HG03378 (cell line): ENCODE measurements around the gene IL1F10.

Experiments
- ATAC-seq: cut with Tn5 transposase; IDR thresholded peaks from one replicate; pipeline ENCODE4 v1.9.1; 2021; ENCODE audit warnings: mild to moderate bottlenecking, moderate library complexity; ENCODE audit not compliant: unreplicated experiment

The IL1F10 gene

GRCh38 chr2:113058998-113059960, 8.5 kb upstream of the IL1F10 start, which contains the start of gene IL36RN:
IL36RN (plus strand) TSS chr2:113059198; CDS start chr2:113059439, 241 bp downstream.
- ATAC-seq: no peak

- ATAC-seq: no peak
Observed at GRCh38 chr2:113060396-113060795, 7.4 kb upstream of the IL1F10 start.

GRCh38 chr2:113060796-113061195, 7.0 kb upstream of the IL1F10 start:
- no peak for ATAC-seq

GRCh38 chr2:113061241-113061640, 6.5 kb upstream of the IL1F10 start:
- no peak for ATAC-seq

- no peak for ATAC-seq
Observed at GRCh38 chr2:113061896-113062770, 5.6 kb upstream of the IL1F10 start.

- ATAC-seq: no peak
Observed at GRCh38 chr2:113064281-113064680, 3.5 kb upstream of the IL1F10 start.

- ATAC-seq: no peak
Observed at GRCh38 chr2:113064898-113065297, 2.9 kb upstream of the IL1F10 start.

- no peak for ATAC-seq
Observed at GRCh38 chr2:113068249-113068648, 479 bp downstream of the IL1F10 start.

DNA sequence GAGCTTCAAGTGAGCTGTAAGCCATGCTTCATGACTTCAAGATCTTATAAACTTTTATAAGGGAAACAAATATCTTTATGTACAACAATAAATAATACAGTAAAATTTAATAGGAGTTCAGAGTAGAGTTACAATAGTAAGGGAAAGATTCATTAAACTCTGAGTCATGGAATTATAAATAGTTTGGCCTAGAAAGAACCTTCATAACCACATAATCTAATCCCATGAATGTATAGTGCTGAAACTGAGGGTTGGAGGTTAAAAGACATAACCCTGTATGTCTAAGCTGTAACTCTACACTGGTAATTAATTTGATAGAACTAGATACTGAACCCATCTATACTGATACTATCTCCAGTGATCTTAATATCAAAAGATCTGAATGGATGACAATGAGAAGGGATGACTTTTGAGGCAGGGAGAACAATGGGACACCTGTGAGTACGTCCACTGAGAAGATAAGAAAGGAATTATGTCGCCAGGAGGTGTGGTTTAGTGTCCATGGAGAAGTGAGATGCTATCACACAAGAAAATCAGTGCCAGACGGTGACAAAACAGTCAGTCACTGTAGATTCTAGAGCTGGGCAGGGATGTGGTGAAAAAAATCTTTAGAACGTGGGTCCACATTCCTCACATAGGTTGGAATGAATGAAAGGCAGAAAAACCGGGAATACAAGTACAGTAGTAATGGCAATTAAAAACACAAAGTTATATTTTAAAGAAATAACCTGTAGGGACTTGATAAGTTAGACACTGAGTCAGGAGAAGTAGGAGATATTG, 1.1 kb downstream of the IL1F10 start:
- no peak for ATAC-seq

- ATAC-seq: no peak
Observed at GRCh38 chr2:113069676-113070605, 2.2 kb downstream of the IL1F10 start.

GRCh38 chr2:113070606-113070975, 2.8 kb downstream of the IL1F10 start:
- ATAC-seq: no peak

GRCh38 chr2:113072584-113072983, 4.8 kb downstream of the IL1F10 start:
- ATAC-seq: no peak

GRCh38 chr2:113073325-113073834, 5.6 kb downstream of the IL1F10 start:
- no peak for ATAC-seq

GRCh38 chr2:113075030-113075429, 7.3 kb downstream of the IL1F10 start:
- no peak for ATAC-seq

GRCh38 chr2:113075600-113075999, 7.8 kb downstream of the IL1F10 start:
- no peak for ATAC-seq

GRCh38 chr2:113076954-113077669, 9.3 kb downstream of the IL1F10 start:
- ATAC-seq: no peak

DNA sequence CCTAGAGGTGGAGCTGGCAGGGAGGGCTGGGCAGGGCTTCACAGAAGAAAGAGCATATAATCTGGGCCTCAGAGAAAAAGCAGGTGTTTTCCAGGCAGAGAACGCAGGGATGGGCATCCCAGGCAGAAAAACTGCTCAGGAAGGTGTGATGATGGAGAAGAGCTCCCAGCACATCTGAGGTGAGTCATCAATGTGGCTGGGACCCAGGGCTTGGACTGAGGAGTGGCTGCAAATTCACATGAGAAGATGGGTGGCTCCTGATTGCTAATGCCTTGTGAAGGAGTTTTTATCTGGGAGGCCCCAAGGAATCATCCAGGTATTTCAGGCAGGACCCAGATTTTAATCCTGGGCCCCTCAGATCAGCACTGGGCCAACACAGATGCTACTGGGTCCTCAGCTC, 10.2 kb downstream of the IL1F10 start:
- no peak for ATAC-seq

GRCh38 chr2:113078350-113078839, 10.6 kb downstream of the IL1F10 start:
- no peak for ATAC-seq

- no peak for ATAC-seq
Observed at GRCh38 chr2:113079131-113079530, 11.4 kb downstream of the IL1F10 start.
